HG03135 (cell line): ENCODE results near the gene CRBN.

Source experiments
- ATAC-seq: cut with Tn5 transposase; IDR thresholded peaks from one replicate; pipeline ENCODE4 v1.9.1; 2021; ENCODE audit warnings: mild to moderate bottlenecking, moderate library complexity; ENCODE audit not compliant: unreplicated experiment

Gene CRBN

GRCh38 chr3:3172627-3173026, 6.9 kb downstream of the CRBN start:
- no peak for ATAC-seq

- ATAC-seq: no peak
Observed at GRCh38 chr3:3170998-3171397, 8.5 kb downstream of the CRBN start.

GRCh38 chr3:3165650-3166049, 13.8 kb downstream of the CRBN start:
- ATAC-seq: no peak

- ATAC-seq: no peak
Observed at GRCh38 chr3:3165241-3165640, 14.2 kb downstream of the CRBN start.

GRCh38 chr3:3160826-3161225, 18.7 kb downstream of the CRBN start:
- no peak for ATAC-seq

GRCh38 chr3:3157484-3157883, 22.0 kb downstream of the CRBN start:
- ATAC-seq: no peak

GRCh38 chr3:3154879-3155610, 24.4 kb downstream of the CRBN start:
- ATAC-seq: no peak

- no peak for ATAC-seq
Observed at GRCh38 chr3:3151513-3151912, 28.0 kb downstream of the CRBN start.

GRCh38 chr3:3149560-3149959, 29.9 kb downstream of the CRBN start:
- no peak for ATAC-seq

- no peak for ATAC-seq
Observed at GRCh38 chr3:3145831-3146230, 33.7 kb downstream of the CRBN start.

GRCh38 chr3:3141939-3142338, 37.6 kb downstream of the CRBN start:
- ATAC-seq: no peak

GRCh38 chr3:3137526-3137925, 42.0 kb downstream of the CRBN start:
- no peak for ATAC-seq

GRCh38 chr3:3134750-3135448, 44.6 kb downstream of the CRBN start:
- ATAC-seq: no peak

GRCh38 chr3:3133500-3133899, 46.0 kb downstream of the CRBN start:
- no peak for ATAC-seq

GRCh38 chr3:3129579-3129978, 49.9 kb downstream of the CRBN start:
- no peak for ATAC-seq

- ATAC-seq: no peak
Observed at GRCh38 chr3:3127432-3128010, 52.0 kb downstream of the CRBN start.

GRCh38 chr3:3126477-3127431, 52.7 kb downstream of the CRBN start, which contains the start of gene TRNT1:
TRNT1 (plus strand) TSS chr3:3126940; CDS start chr3:3129041, 2,101 bp downstream.
- ATAC-seq: peak; percentile 96

- no peak for ATAC-seq
Observed at GRCh38 chr3:3125977-3126376, 53.5 kb downstream of the CRBN start.

- no peak for ATAC-seq
Observed at GRCh38 chr3:3119393-3119851, 60.1 kb downstream of the CRBN start.

GRCh38 chr3:3117651-3118050, 61.8 kb downstream of the CRBN start:
- no peak for ATAC-seq
